ENCODE results near the gene SPINK8. TPM values are rescaled to one million over a fixed set of nuclear protein-coding genes. Genes with fewer than 3 reads are reported as not detected.

SPINK8 gene
- total RNA-seq, 4 donors from 2014 or later: not detected

GRCh38 chr3:48320996-48321395 is 12.5 kb downstream of the SPINK8 start:
- Histone ChIP-seq H3K36me3 (no peaks in the 10 kb centered on the region), H3K9me3 (peaks cover 0 to 8% (median 0%) of the 10 kb centered on the region in 3 donors), H3K4me1 (peaks cover 0 to 6% (median 0%) of the 10 kb centered on the region in 3 donors), H3K4me3 (no peak overlapping the region), H3K27ac (no peak overlapping the region), H3K27me3 (peaks cover 0 to 4% (median 0%) of the 10 kb centered on the region in 4 donors)
- 51 to 52% methylated on average over 2 of the region's 2 CpGs for WGBS, 2 donors
- DNase-seq: no peak
- no peak for TF ChIP-seq CTCF (IDR thresholded peaks at IDR 0.05)
- TF ChIP-seq POLR2A (IDR thresholded peaks at IDR 0.05): no peak
- intact Hi-C loops (cut with DNase I): no loop called here

- peaks cover 0 to 4% (median 0%) of the 10 kb centered on the region in 4 donors for H3K27me3 ChIP-seq
- H3K9me3 ChIP-seq: peaks cover 0 to 26% (median 14%) of the 10 kb centered on the region in 3 donors
- no peak overlapping the region for H3K27ac ChIP-seq
- no peak for DNase-seq
- H3K4me3 ChIP-seq: no peak overlapping the region
- WGBS, 2 donors: 21 to 50% methylated on average over 2 of the region's 2 CpGs
- H3K36me3 ChIP-seq: no peaks in the 10 kb centered on the region
- TF ChIP-seq CTCF (IDR thresholded peaks at IDR 0.05): no peak
- TF ChIP-seq POLR2A (IDR thresholded peaks at IDR 0.05): no peak
- intact Hi-C loops (cut with DNase I): no loop called here
- peaks cover 0 to 6% (median 0%) of the 10 kb centered on the region in 3 donors for H3K4me1 ChIP-seq
These were observed 14.6 kb downstream of the SPINK8 start for GRCh38 chr3:48318713-48319468.

- Histone ChIP-seq H3K27me3 (no peaks in the 10 kb centered on the region), H3K4me1 (peaks cover 0 to 6% (median 0%) of the 10 kb centered on the region in 3 donors), H3K9me3 (peaks cover 0 to 30% (median 14%) of the 10 kb centered on the region in 3 donors), H3K27ac (no peak overlapping the region), H3K36me3 (no peaks in the 10 kb centered on the region), H3K4me3 (no peak overlapping the region)
- TF ChIP-seq POLR2A (IDR thresholded peaks at IDR 0.05) (no peak), CTCF (IDR thresholded peaks at IDR 0.05) (no peak)
- intact Hi-C loops (cut with DNase I): no loop called here
- no peak for DNase-seq
These were observed 18.9 kb downstream of the SPINK8 start for GRCh38 chr3:48314542-48314941.

- H3K4me1 ChIP-seq: peaks cover 0 to 33% (median 4%) of the 10 kb centered on the region in 3 donors
- 50 to 60% methylated on average over 4 of the region's 4 CpGs for WGBS, 2 donors
- H3K27me3 ChIP-seq: peaks cover 0 to 19% (median 0%) of the 10 kb centered on the region in 4 donors
- H3K4me3 ChIP-seq: no peak overlapping the region
- no peaks in the 10 kb centered on the region for H3K36me3 ChIP-seq
- intact Hi-C loops (cut with DNase I): no loop called here
- DNase-seq: no peak
- no peak overlapping the region for H3K27ac ChIP-seq
- TF ChIP-seq CTCF (IDR thresholded peaks at IDR 0.05): no peak
- TF ChIP-seq POLR2A (IDR thresholded peaks at IDR 0.05): no peak
- H3K9me3 ChIP-seq: no peaks in the 10 kb centered on the region
These were observed 26.5 kb downstream of the SPINK8 start for GRCh38 chr3:48306860-48307530.

- H3K36me3 ChIP-seq: no peaks in the 10 kb centered on the region
- no peak overlapping the region for H3K4me3 ChIP-seq
- no peaks in the 10 kb centered on the region for H3K9me3 ChIP-seq
- 73 to 85% methylated on average over 2 of the region's 2 CpGs for WGBS, 2 donors
- DNase-seq: no peak
- TF ChIP-seq CTCF (IDR thresholded peaks at IDR 0.05) (no peak), POLR2A (IDR thresholded peaks at IDR 0.05) (no peak)
- H3K27ac ChIP-seq: no peak overlapping the region
- intact Hi-C loops (cut with DNase I): no loop called here
- peaks cover 0 to 38% (median 7%) of the 10 kb centered on the region in 3 donors for H3K4me1 ChIP-seq
- H3K27me3 ChIP-seq: peaks cover 0 to 19% (median 0%) of the 10 kb centered on the region in 4 donors
These were observed 27.2 kb downstream of the SPINK8 start for GRCh38 chr3:48306290-48306689.
